DOHH2 (cell line): ENCODE results near the gene RPL19.
A peak's percentile ranks its signal among the peaks of the same experiment; 100 is the strongest.

Source experiments
- H3F3A ChIP-seq: fragments of 200-600 bp; sonication (generic), shearing (Covaris generic); 2 replicates; pipeline ENCODE4 v1.6.0; 2016; ENCODE audit warnings: antibody characterized with exemption, mild to moderate bottlenecking; ENCODE audit not compliant: control insufficient read depth, insufficient read depth
- H3K27ac ChIP-seq: fragments of 200-600 bp; sonication (generic); 2 replicates; pipeline ENCODE4 v1.5.1; 2014; ENCODE audit warnings: low read depth, mild to moderate bottlenecking, low read length, moderate library complexity
- H3K27me3 ChIP-seq: fragments of 200-600 bp; sonication (generic); 2 replicates; pipeline ENCODE4 v1.6.1; 2014; ENCODE audit warnings: mild to moderate bottlenecking, low read length, mixed read lengths; ENCODE audit not compliant: control insufficient read depth
- H3K36me3 ChIP-seq: fragments of 200-600 bp; sonication (generic); 2 replicates; pipeline ENCODE4 v1.6.1; 2014; ENCODE audit warnings: mild to moderate bottlenecking, low read length, moderate library complexity, mixed read lengths; ENCODE audit not compliant: control insufficient read depth
- H3K4me1 ChIP-seq: fragments of 200-600 bp; sonication (generic); 2 replicates; pipeline ENCODE4 v1.6.1; 2014; ENCODE audit warnings: mild to moderate bottlenecking, low read length, mixed read lengths; ENCODE audit not compliant: control insufficient read depth
- H3K4me2 ChIP-seq: fragments of 200-600 bp; sonication (generic); 2 replicates; pipeline ENCODE4 v1.6.0; 2014; ENCODE audit warnings: mild to moderate bottlenecking, low read length, moderate library complexity
- H3K4me3 ChIP-seq: fragments of 200-600 bp; sonication (generic); 2 replicates; pipeline ENCODE4 v1.5.1; 2014; ENCODE audit warnings: mild to moderate bottlenecking, low read length, mixed read lengths
- H3K79me2 ChIP-seq: fragments of 200-600 bp; sonication (generic); 2 replicates; pipeline ENCODE4 v1.6.1; 2014; ENCODE audit warnings: mild to moderate bottlenecking, low read length, mixed read lengths; ENCODE audit not compliant: control insufficient read depth
- H3K9me2 ChIP-seq: fragments of 200-600 bp; sonication (generic); replicated peaks from 2 replicates; pipeline ENCODE4 v1.6.1; 2014; ENCODE audit warnings: mild to moderate bottlenecking, low read length, mixed read lengths; ENCODE audit not compliant: control insufficient read depth
- H3K9me3 ChIP-seq: fragments of 200-600 bp; sonication (generic); 2 replicates; pipeline ENCODE4 v1.6.1; 2014; ENCODE audit warnings: antibody characterized with exemption, low read length, mixed read lengths; ENCODE audit not compliant: control insufficient read depth, insufficient read depth
- H4K20me1 ChIP-seq: fragments of 200-600 bp; sonication (generic); 2 replicates; pipeline ENCODE4 v1.6.0; 2014; ENCODE audit warnings: low read depth, mild to moderate bottlenecking, antibody characterized with exemption, low read length, moderate library complexity; ENCODE audit not compliant: control insufficient read depth, insufficient read depth
- EZH2phosphoT487 ChIP-seq: fragments of 200-600 bp; sonication (generic); IDR thresholded peaks from 2 replicates; pipeline ENCODE4 v1.6.1; 2017; ENCODE audit warnings: borderline replicate concordance, mild to moderate bottlenecking, antibody characterized with exemption, low read length, moderate library complexity, mixed read lengths
- TF ChIP-seq, protein P1 (sequence below): fragments of 200-600 bp; sonication (generic); IDR thresholded peaks from one replicate; pipeline ENCODE4 v1.5.1; 2014; ENCODE audit warnings: antibody characterized with exemption, mild to moderate bottlenecking, low read depth, low read length; ENCODE audit not compliant: poor library complexity, severe bottlenecking

Gene RPL19

DNA sequence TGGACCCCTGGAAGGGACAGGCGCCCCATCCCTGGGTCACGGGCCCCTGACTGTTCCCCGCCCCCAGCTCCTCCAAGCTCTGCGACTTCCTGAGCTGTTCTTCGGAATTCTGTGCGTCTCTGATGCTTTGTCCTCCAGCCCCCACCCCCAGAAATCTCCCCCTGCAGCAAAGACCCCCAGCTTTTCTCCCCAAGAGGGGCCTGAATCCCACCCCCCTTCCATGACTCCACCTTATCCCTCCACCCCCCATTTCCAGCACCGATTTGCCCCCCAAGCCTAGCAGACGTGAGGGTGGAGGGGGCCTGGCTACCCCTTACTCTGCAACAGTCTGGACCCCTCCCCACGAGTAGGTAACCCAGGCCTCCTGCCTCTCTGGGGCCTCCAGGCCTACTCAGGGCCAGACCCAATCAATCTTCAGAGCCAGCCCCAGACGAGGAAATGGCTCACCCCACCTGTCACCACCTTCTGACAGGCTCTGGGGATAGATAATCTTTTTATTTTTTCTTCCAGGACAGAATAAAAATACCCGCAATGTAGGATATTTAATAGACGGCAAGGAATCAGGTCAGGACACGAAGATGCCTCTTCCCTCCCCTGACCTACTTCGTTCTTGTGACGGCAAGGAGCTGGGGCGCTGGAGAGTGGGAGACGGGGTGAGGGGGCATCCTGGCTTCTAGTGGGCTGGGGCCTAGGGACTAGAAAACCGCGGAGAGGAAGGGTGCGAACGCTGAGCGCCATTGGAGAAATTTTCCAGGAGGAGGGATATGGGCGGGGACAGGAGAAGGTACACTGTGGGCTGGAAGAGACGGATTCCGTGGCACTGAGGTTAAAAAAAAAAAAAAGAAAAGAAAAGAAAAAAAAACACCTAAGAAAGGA is 47.9 kb upstream of the RPL19 start:
- Histone ChIP-seq H3F3A (peaks cover 3% of the 10 kb centered on the region; the same call in 1 of the 2 replicates), H3K4me3 (peak overlapping the region; percentile 98), H3K36me3 (peaks cover 5% of the 10 kb centered on the region; the same call in 1 of the 2 replicates), H3K9me2 (no peaks in the 10 kb centered on the region), H3K27me3 (peaks cover 44% of the 10 kb centered on the region), H3K9me3 (no peaks in the 10 kb centered on the region), H3K4me2 (peak overlapping the region; percentile 89), H4K20me1 (no peaks in the 10 kb centered on the region), H3K79me2 (no peaks in the 10 kb centered on the region), H3K4me1 (peaks cover 28% of the 10 kb centered on the region), H3K27ac (no peak overlapping the region)
- no peak for TF ChIP-seq EZH2phosphoT487
- TF ChIP-seq, protein P1, sequence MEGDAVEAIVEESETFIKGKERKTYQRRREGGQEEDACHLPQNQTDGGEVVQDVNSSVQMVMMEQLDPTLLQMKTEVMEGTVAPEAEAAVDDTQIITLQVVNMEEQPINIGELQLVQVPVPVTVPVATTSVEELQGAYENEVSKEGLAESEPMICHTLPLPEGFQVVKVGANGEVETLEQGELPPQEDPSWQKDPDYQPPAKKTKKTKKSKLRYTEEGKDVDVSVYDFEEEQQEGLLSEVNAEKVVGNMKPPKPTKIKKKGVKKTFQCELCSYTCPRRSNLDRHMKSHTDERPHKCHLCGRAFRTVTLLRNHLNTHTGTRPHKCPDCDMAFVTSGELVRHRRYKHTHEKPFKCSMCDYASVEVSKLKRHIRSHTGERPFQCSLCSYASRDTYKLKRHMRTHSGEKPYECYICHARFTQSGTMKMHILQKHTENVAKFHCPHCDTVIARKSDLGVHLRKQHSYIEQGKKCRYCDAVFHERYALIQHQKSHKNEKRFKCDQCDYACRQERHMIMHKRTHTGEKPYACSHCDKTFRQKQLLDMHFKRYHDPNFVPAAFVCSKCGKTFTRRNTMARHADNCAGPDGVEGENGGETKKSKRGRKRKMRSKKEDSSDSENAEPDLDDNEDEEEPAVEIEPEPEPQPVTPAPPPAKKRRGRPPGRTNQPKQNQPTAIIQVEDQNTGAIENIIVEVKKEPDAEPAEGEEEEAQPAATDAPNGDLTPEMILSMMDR: no peak

DNA sequence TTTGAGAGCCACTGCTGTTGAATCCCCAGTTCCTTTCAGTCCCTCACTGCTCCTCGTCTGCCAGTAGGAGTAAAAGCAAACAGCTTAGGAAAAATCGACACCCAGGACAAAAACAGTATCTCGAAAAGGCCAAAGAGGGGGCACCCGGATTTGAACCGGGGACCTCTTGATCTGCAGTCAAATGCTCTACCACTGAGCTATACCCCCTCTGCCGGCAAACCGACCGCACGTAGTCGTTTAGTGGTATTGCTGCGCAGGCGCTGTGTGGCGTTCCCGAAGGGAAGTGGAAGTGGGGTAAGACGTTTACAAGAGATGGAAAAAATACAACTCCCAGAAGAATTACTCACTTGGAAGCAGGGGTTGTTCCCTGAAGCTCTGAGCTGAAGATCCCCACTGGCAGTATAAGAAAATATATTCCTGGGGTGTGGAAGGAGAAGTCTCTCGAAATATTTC is 46.5 kb upstream of the RPL19 start:
- Histone ChIP-seq H4K20me1 (no peaks in the 10 kb centered on the region), H3K9me3 (no peaks in the 10 kb centered on the region), H3F3A (peaks cover 3% of the 10 kb centered on the region; the same call in 1 of the 2 replicates), H3K9me2 (no peaks in the 10 kb centered on the region), H3K4me3 (peak overlapping the region; percentile 98), H3K79me2 (no peaks in the 10 kb centered on the region), H3K4me2 (peak overlapping the region; percentile 89), H3K27me3 (peaks cover 40% of the 10 kb centered on the region), H3K27ac (peak overlapping the region; percentile 51), H3K4me1 (peaks cover 28% of the 10 kb centered on the region), H3K36me3 (peaks cover 5% of the 10 kb centered on the region; the same call in 1 of the 2 replicates)
- TF ChIP-seq, protein P1: peak; percentile 4
- no peak for TF ChIP-seq EZH2phosphoT487

DNA sequence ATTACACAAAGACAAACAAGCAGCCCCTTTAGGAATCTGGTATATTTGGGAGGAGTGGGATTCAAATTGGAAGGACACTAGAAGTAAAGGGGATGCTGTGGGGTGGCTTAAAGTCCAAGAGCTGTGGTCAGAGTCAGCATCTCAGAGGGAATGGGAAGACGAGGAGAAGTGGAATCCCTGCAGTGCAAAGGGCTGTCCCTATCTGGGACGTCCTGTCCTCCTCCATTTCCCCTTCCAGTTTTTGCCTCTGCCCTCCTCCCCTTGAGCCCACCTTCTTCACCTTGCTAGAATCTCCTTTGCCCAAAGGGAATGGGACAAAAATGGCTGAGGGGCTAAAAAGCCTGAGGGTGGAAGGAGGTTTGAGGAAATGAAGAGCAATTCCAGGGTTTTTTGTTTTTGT is 44.4 kb upstream of the RPL19 start:
- Histone ChIP-seq H3K4me1 (peaks cover 28% of the 10 kb centered on the region), H3F3A (peaks cover 3% of the 10 kb centered on the region; the same call in 1 of the 2 replicates), H3K4me2 (no peak overlapping the region), H3K9me3 (no peaks in the 10 kb centered on the region), H3K79me2 (no peaks in the 10 kb centered on the region), H3K4me3 (no peak overlapping the region), H3K9me2 (no peaks in the 10 kb centered on the region), H3K27ac (no peak overlapping the region), H3K36me3 (peaks cover 5% of the 10 kb centered on the region; the same call in 1 of the 2 replicates), H4K20me1 (no peaks in the 10 kb centered on the region), H3K27me3 (peaks cover 19% of the 10 kb centered on the region)
- TF ChIP-seq, protein P1: no peak
- TF ChIP-seq EZH2phosphoT487: no peak
